ENCODE measurements around the gene RAB31.

GRCh38 chr18:9736286-9736835 lies 28.3 kb downstream of the RAB31 start:
- TF ChIP-seq RCOR1 (IDR thresholded peaks at IDR 0.05; ENCODE audit: low read depth, low read length), result no peak
- no peak for TF ChIP-seq USF2 (IDR thresholded peaks at IDR 0.05)
- TF ChIP-seq POLR2A (IDR thresholded peaks at IDR 0.05; ENCODE audit: low read length), result no peak
- no peak for TF ChIP-seq MYC (IDR thresholded peaks at IDR 0.05; ENCODE audit: borderline replicate concordance, low read length)
- no peak for TF ChIP-seq HOXA7 (CRISPR knock-in tag; IDR thresholded peaks at IDR 0.05)
- TF ChIP-seq NR3C1 (IDR thresholded peaks at IDR 0.05), result no peak
- TF ChIP-seq, protein P1, sequence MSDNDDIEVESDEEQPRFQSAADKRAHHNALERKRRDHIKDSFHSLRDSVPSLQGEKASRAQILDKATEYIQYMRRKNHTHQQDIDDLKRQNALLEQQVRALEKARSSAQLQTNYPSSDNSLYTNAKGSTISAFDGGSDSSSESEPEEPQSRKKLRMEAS (IDR thresholded peaks at IDR 0.05), result no peak
- TF ChIP-seq, protein P2, sequence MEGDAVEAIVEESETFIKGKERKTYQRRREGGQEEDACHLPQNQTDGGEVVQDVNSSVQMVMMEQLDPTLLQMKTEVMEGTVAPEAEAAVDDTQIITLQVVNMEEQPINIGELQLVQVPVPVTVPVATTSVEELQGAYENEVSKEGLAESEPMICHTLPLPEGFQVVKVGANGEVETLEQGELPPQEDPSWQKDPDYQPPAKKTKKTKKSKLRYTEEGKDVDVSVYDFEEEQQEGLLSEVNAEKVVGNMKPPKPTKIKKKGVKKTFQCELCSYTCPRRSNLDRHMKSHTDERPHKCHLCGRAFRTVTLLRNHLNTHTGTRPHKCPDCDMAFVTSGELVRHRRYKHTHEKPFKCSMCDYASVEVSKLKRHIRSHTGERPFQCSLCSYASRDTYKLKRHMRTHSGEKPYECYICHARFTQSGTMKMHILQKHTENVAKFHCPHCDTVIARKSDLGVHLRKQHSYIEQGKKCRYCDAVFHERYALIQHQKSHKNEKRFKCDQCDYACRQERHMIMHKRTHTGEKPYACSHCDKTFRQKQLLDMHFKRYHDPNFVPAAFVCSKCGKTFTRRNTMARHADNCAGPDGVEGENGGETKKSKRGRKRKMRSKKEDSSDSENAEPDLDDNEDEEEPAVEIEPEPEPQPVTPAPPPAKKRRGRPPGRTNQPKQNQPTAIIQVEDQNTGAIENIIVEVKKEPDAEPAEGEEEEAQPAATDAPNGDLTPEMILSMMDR (IDR thresholded peaks at IDR 0.05), result no peak
- TF ChIP-seq RAD21 (conservative IDR thresholded peaks at IDR 0.05 in 1 of 2, IDR thresholded peaks at IDR 0.05 in 1 of 2), result no peak
- TF ChIP-seq HEYL (CRISPR knock-in tag; IDR thresholded peaks at IDR 0.05), result no peak
- TF ChIP-seq JUNB (IDR thresholded peaks at IDR 0.05), result no peak
- TF ChIP-seq KDM5A (IDR thresholded peaks at IDR 0.05), result no peak
- TF ChIP-seq CHD2 (IDR thresholded peaks at IDR 0.05; ENCODE audit: low read length, partially characterized antibody), result no peak
- TF ChIP-seq, protein P3, sequence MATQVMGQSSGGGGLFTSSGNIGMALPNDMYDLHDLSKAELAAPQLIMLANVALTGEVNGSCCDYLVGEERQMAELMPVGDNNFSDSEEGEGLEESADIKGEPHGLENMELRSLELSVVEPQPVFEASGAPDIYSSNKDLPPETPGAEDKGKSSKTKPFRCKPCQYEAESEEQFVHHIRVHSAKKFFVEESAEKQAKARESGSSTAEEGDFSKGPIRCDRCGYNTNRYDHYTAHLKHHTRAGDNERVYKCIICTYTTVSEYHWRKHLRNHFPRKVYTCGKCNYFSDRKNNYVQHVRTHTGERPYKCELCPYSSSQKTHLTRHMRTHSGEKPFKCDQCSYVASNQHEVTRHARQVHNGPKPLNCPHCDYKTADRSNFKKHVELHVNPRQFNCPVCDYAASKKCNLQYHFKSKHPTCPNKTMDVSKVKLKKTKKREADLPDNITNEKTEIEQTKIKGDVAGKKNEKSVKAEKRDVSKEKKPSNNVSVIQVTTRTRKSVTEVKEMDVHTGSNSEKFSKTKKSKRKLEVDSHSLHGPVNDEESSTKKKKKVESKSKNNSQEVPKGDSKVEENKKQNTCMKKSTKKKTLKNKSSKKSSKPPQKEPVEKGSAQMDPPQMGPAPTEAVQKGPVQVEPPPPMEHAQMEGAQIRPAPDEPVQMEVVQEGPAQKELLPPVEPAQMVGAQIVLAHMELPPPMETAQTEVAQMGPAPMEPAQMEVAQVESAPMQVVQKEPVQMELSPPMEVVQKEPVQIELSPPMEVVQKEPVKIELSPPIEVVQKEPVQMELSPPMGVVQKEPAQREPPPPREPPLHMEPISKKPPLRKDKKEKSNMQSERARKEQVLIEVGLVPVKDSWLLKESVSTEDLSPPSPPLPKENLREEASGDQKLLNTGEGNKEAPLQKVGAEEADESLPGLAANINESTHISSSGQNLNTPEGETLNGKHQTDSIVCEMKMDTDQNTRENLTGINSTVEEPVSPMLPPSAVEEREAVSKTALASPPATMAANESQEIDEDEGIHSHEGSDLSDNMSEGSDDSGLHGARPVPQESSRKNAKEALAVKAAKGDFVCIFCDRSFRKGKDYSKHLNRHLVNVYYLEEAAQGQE (IDR thresholded peaks at IDR 0.05), result no peak

All from A549 (cell line).